ENCODE results near the gene CDK5RAP3. TPM values are rescaled to one million over a fixed set of nuclear protein-coding genes. Genes with fewer than 3 reads are reported as not detected.

The CDK5RAP3 gene
- polyA plus RNA-seq, 1 donor from 2014 or later: 343 TPM

DNA sequence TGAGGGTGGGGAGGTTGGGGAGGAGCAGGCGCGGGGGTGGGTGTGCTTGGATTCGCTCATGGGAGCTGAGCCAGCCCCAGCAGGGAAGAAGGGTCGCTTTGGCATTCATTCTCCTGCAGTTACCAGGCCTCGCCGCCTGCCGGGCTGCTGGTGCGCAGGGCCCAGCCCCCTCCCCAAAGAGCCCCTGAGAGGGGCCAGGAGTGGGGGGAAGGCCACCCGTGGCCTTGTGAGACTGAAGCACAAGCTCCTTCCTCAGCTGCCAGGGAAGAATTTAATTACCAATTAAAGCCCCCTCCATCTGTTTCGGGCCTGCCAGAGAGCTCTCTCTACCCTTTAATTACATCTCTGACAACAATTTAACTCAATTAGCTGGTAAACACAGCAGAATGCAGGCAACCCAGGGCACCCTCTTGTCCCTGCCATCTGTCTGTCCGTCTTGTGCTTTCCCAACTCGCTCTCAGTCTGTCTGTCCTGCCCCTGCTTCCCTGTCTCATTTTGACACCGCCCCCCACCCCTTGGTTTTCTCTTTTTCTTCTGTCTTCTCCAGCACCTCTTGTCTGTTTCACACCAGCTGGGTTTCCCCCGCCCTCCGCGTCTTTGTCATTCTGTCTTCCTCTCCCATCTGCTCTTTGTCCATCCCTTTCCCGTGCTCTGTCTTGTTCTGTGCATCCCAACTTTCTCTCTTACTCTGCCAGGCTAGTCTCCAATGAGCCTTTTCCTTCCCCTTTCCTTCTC, 32.7 kb downstream of the CDK5RAP3 start:
- Histone ChIP-seq H3K9me2 (ENCODE audit: insufficient read depth, low read length) (no peaks in the 10 kb centered on the region), H4K20me1 (ENCODE audit: insufficient read depth) (no peaks in the 10 kb centered on the region), H3K4me2 (ENCODE audit: low read length) (no peak overlapping the region), H3K36me3 (ENCODE audit: insufficient read depth, low read length) (no peaks in the 10 kb centered on the region), H3F3A (ENCODE audit: insufficient read depth, low read length, poor library complexity, severe bottlenecking) (peaks cover 8% of the 10 kb centered on the region), H3K27ac (ENCODE audit: low read length) (peak overlapping the region; percentile 40), H3K79me2 (replicated peaks; ENCODE audit: insufficient read depth, low read length) (no peaks in the 10 kb centered on the region), H3K4me3 (ENCODE audit: low read length) (peak overlapping the region; percentile 14), H3K27me3 (ENCODE audit: insufficient read depth, low read depth, low read length) (no peaks in the 10 kb centered on the region), H3K9ac (ENCODE audit: low read length) (peak overlapping the region; percentile 35), H3K9me3 (ENCODE audit: low read length) (no peaks in the 10 kb centered on the region), H2AFZ (ENCODE audit: low read depth, low read length) (peak overlapping the region; percentile 57)
- no peak for TF ChIP-seq TAF1 (IDR thresholded peaks at IDR 0.05; ENCODE audit: low read depth)
- no peak for TF ChIP-seq REST (IDR thresholded peaks at IDR 0.05; ENCODE audit: borderline replicate concordance)
- TF ChIP-seq EZH2 (IDR thresholded peaks at IDR 0.05; ENCODE audit: borderline replicate concordance, insufficient read depth, low read length, poor library complexity, severe bottlenecking): no peak
- TF ChIP-seq, protein P1, sequence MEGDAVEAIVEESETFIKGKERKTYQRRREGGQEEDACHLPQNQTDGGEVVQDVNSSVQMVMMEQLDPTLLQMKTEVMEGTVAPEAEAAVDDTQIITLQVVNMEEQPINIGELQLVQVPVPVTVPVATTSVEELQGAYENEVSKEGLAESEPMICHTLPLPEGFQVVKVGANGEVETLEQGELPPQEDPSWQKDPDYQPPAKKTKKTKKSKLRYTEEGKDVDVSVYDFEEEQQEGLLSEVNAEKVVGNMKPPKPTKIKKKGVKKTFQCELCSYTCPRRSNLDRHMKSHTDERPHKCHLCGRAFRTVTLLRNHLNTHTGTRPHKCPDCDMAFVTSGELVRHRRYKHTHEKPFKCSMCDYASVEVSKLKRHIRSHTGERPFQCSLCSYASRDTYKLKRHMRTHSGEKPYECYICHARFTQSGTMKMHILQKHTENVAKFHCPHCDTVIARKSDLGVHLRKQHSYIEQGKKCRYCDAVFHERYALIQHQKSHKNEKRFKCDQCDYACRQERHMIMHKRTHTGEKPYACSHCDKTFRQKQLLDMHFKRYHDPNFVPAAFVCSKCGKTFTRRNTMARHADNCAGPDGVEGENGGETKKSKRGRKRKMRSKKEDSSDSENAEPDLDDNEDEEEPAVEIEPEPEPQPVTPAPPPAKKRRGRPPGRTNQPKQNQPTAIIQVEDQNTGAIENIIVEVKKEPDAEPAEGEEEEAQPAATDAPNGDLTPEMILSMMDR (IDR thresholded peaks at IDR 0.05; ENCODE audit: poor library complexity, severe bottlenecking): peak; percentile 46
- no peak for TF ChIP-seq RAD21 (conservative IDR thresholded peaks at IDR 0.05)

DNA sequence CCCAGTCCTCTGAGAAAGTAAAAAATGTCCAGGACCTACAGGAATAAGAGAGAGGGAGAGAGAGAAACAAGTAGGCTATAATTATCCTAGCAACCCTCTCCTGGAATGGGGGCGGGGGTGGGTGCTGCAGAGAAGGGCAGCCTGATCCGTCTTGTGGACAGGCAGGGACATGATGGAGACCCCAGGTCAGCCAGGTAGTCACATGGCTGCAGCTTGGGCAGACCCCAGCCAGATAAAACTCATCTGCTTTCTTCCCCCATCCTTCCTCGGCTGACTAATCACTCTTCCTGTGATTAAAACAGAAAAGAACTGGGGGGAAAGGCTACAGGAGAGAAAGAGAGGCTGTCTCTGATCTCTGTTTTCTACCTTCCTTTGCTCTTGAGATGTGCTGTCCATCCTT, 34.1 kb downstream of the CDK5RAP3 start:
- Histone ChIP-seq H3K27ac (ENCODE audit: low read length) (no peak overlapping the region), H3K27me3 (ENCODE audit: insufficient read depth, low read depth, low read length) (no peaks in the 10 kb centered on the region), H3K36me3 (ENCODE audit: insufficient read depth, low read length) (no peaks in the 10 kb centered on the region), H3K9me2 (ENCODE audit: insufficient read depth, low read length) (no peaks in the 10 kb centered on the region), H4K20me1 (ENCODE audit: insufficient read depth) (no peaks in the 10 kb centered on the region), H3K9ac (ENCODE audit: low read length) (no peak overlapping the region), H3K9me3 (ENCODE audit: low read length) (no peaks in the 10 kb centered on the region), H3K79me2 (replicated peaks; ENCODE audit: insufficient read depth, low read length) (no peaks in the 10 kb centered on the region), H3K4me2 (ENCODE audit: low read length) (no peak overlapping the region), H3K4me3 (ENCODE audit: low read length) (no peak overlapping the region), H3F3A (ENCODE audit: insufficient read depth, low read length, poor library complexity, severe bottlenecking) (peaks cover 8% of the 10 kb centered on the region), H2AFZ (ENCODE audit: low read depth, low read length) (no peak overlapping the region)
- TF ChIP-seq POLR2AphosphoS5 (IDR thresholded peaks at IDR 0.05): no peak
- TF ChIP-seq REST (IDR thresholded peaks at IDR 0.05; ENCODE audit: borderline replicate concordance): no peak
- TF ChIP-seq, protein P1 (IDR thresholded peaks at IDR 0.05; ENCODE audit: poor library complexity, severe bottlenecking): no peak
- no peak for TF ChIP-seq MXI1 (conservative IDR thresholded peaks at IDR 0.05; ENCODE audit: poor library complexity, severe bottlenecking)
- no peak for TF ChIP-seq EZH2 (IDR thresholded peaks at IDR 0.05; ENCODE audit: borderline replicate concordance, insufficient read depth, low read length, poor library complexity, severe bottlenecking)
- no peak for TF ChIP-seq RAD21 (conservative IDR thresholded peaks at IDR 0.05)
- TF ChIP-seq EP300 (conservative IDR thresholded peaks at IDR 0.05; ENCODE audit: poor library complexity, severe bottlenecking): no peak
- TF ChIP-seq SMC3 (conservative IDR thresholded peaks at IDR 0.05; ENCODE audit: poor library complexity): no peak
- TF ChIP-seq TAF1 (IDR thresholded peaks at IDR 0.05; ENCODE audit: low read depth): no peak
